Left lung (tissue), 10 donors: Measurements from ENCODE around the gene FMO4. TPM values are rescaled to one million over a fixed set of nuclear protein-coding genes. Genes with fewer than 3 reads are reported as not detected.

ENCODE experiments used
- ATAC-seq: fragments of 200-7000 bp; cut with Tn5 transposase; one replicate; pipeline ENCODE4 v1.9.1; 2020; ENCODE audit warnings: moderate library complexity
- DNase-seq, 4 donors: peaks; one replicate each; pipeline ENCODE4 v3.0.0-alpha.2; 2013 to 2020
- H3K27ac ChIP-seq, 2 donors: fragments of 200-600 bp; sonication (generic) in 1 of 2; one replicate each; pipeline versions ENCODE4 v1.5.0 to v1.8.0; 2020 to 2021
- H3K27me3 ChIP-seq, 2 donors: fragments of 200-600 bp; sonication (generic) in 1 of 2; one replicate each; pipeline versions ENCODE4 v1.5.0 to v1.8.0; 2020 to 2021
- H3K36me3 ChIP-seq, 2 donors: fragments of 200-600 bp; sonication (generic) in 1 of 2; one replicate each; pipeline versions ENCODE4 v1.5.0 to v1.8.0; 2020 to 2021
- H3K4me1 ChIP-seq, 2 donors: fragments of 200-600 bp; one replicate each; pipeline ENCODE4 v1.8.0; 2021
- H3K4me3 ChIP-seq, 2 donors: fragments of 200-600 bp; sonication (generic) in 1 of 2; one replicate each; pipeline versions ENCODE4 v1.5.0 to v1.8.0; 2020 to 2021; ENCODE audit warnings: mild to moderate bottlenecking in 1 of 2
- H3K9me3 ChIP-seq, 2 donors: fragments of 200-600 bp; sonication (generic) in 1 of 2; one replicate each; pipeline versions ENCODE4 v1.5.0 to v1.8.0; 2020 to 2021
- CTCF ChIP-seq, 2 donors: fragments of 200-600 bp; sonication (generic) in 1 of 2; IDR thresholded peaks; one replicate each; pipeline versions ENCODE4 v1.5.0 to v1.8.0; 2021; ENCODE audit warnings: antibody characterized with exemption in 2 of 2
- intact Hi-C, 2 donors: fragments of 100-400 bp; cut with DNase I; formaldehyde crosslinking; loops; one replicate each; pipeline versions ENCODE4 v1.11.2 to v1.14.2; 2022
- polyA plus RNA-seq, 6 donors: library from polyadenylated mRNA; unstranded; fragments of 120-200 nt; gene quantifications; one replicate each; pipeline ENCODE4 v1.2.1, GENCODE V29; 2013; ENCODE audit not compliant: insufficient read length in 6 of 6
- total RNA-seq, 2 donors: library from RNA; stranded (reverse); fragmentation: NEBNext Ultra II Directional; extraction: Animal tissue kit (Norgen Biotek cat#: 25700); gene quantifications; one replicate each; pipeline ENCODE4 v1.2.1, GENCODE V29; 2021
- donor health status: DM: no; HTN: yes; CAD: no.
- donor health status: DM: no; HTN: no; CAD: no.

Gene FMO4
- total and polyA plus RNA-seq, 8 donors, result 4.0 to 19.7 (median 16.2) TPM

GRCh38 chr1:171298696-171299095, 15.3 kb upstream of the FMO4 start:
- no peak for ATAC-seq
- Histone ChIP-seq H3K4me1 (no peaks in the 10 kb centered on the region), H3K27ac (no peak overlapping the region), H3K36me3 (no peaks in the 10 kb centered on the region), H3K9me3 (peaks cover 0 to 35% of the 10 kb centered on the region in 2 donors), H3K4me3 (no peak overlapping the region), H3K27me3 (no peaks in the 10 kb centered on the region)
- DNase-seq, result no peak
- TF ChIP-seq CTCF (IDR thresholded peaks at IDR 0.05), result no peak
- intact Hi-C loops, result no loop called here

GRCh38 chr1:171299342-171299741, 14.6 kb upstream of the FMO4 start:
- ATAC-seq (no peak), DNase-seq (no peak)
- Histone ChIP-seq H3K27me3 (no peaks in the 10 kb centered on the region), H3K4me1 (no peaks in the 10 kb centered on the region), H3K36me3 (no peaks in the 10 kb centered on the region), H3K9me3 (peaks cover 0 to 35% of the 10 kb centered on the region in 2 donors), H3K4me3 (no peak overlapping the region), H3K27ac (no peak overlapping the region)
- no peak for TF ChIP-seq CTCF (IDR thresholded peaks at IDR 0.05)
- intact Hi-C loops, result no loop called here

- ATAC-seq (no peak), DNase-seq (no peak)
- intact Hi-C loops, result no loop called here
These were observed 13.6 kb upstream of the FMO4 start for GRCh38 chr1:171300401-171300800.

GRCh38 chr1:171310661-171311087, 3.3 kb upstream of the FMO4 start:
- no peak for DNase-seq
- TF ChIP-seq CTCF (IDR thresholded peaks at IDR 0.05), result no peak
- Histone ChIP-seq H3K27ac (no peak overlapping the region), H3K36me3 (no peaks in the 10 kb centered on the region), H3K9me3 (no peaks in the 10 kb centered on the region), H3K4me3 (no peak overlapping the region), H3K27me3 (no peaks in the 10 kb centered on the region), H3K4me1 (peaks cover 0 to 11% of the 10 kb centered on the region in 2 donors)
- ATAC-seq, result no peak
- intact Hi-C loops, result no loop called here

More at GRCh38 chr1:171300401-171300800, 13.6 kb upstream of the FMO4 start:
- Histone ChIP-seq H3K27ac (no peak overlapping the region), H3K4me1 (no peaks in the 10 kb centered on the region), H3K27me3 (no peaks in the 10 kb centered on the region), H3K9me3 (peaks cover 0 to 35% of the 10 kb centered on the region in 2 donors), H3K4me3 (no peak overlapping the region), H3K36me3 (no peaks in the 10 kb centered on the region)
- TF ChIP-seq CTCF (IDR thresholded peaks at IDR 0.05), result no peak

- Histone ChIP-seq H3K27ac (no peak overlapping the region), H3K9me3 (no peaks in the 10 kb centered on the region), H3K27me3 (no peaks in the 10 kb centered on the region), H3K4me3 (no peak overlapping the region), H3K4me1 (peaks cover 0 to 11% of the 10 kb centered on the region in 2 donors), H3K36me3 (no peaks in the 10 kb centered on the region)
- DNase-seq (no peak), ATAC-seq (no peak)
- intact Hi-C loops, result no loop called here
- TF ChIP-seq CTCF (IDR thresholded peaks at IDR 0.05), result no peak
These were observed 2.0 kb upstream of the FMO4 start for GRCh38 chr1:171311771-171312558.
